Measurements from ENCODE around the gene SCUBE3.

SCUBE3 gene

GRCh38 chr6:35242906-35243305 lies 29.1 kb downstream of the SCUBE3 start:
- DNase-seq = no peak

GRCh38 chr6:35243386-35243958 lies 29.7 kb downstream of the SCUBE3 start:
- DNase-seq = no peak

- no peak for DNase-seq
Observed at GRCh38 chr6:35244551-35244950, 30.8 kb downstream of the SCUBE3 start.

GRCh38 chr6:35247642-35248231 lies 34.0 kb downstream of the SCUBE3 start:
- DNase-seq = no peak

- no peak for DNase-seq
Observed at GRCh38 chr6:35248300-35248699, 34.5 kb downstream of the SCUBE3 start.

GRCh38 chr6:35248965-35249364 lies 35.2 kb downstream of the SCUBE3 start:
- DNase-seq = no peak

- DNase-seq = no peak
Observed at GRCh38 chr6:35251949-35252348, 38.2 kb downstream of the SCUBE3 start.

GRCh38 chr6:35253249-35253648 lies 39.5 kb downstream of the SCUBE3 start:
- no peak for DNase-seq

- DNase-seq = no peak
Observed at GRCh38 chr6:35258336-35258735, 44.6 kb downstream of the SCUBE3 start.

GRCh38 chr6:35258858-35259193 lies 45.1 kb downstream of the SCUBE3 start:
- peak; percentile 44 for DNase-seq

- peak; percentile 95 for DNase-seq
Observed at GRCh38 chr6:35259194-35259947, 45.6 kb downstream of the SCUBE3 start, which contains the start of gene ZNF76. Gene ZNF76 (plus strand): TSS chr6:35259735. CDS start chr6:35281152, 21,417 bp downstream.

GRCh38 chr6:35259948-35260590 lies 46.3 kb downstream of the SCUBE3 start:
- peak; percentile 76 for DNase-seq

GRCh38 chr6:35260591-35261570 lies 47.1 kb downstream of the SCUBE3 start:
- DNase-seq = no peak

GRCh38 chr6:35262596-35262995 lies 48.8 kb downstream of the SCUBE3 start:
- no peak for DNase-seq

GRCh38 chr6:35264550-35265274 lies 51.0 kb downstream of the SCUBE3 start:
- no peak for DNase-seq

- no peak for DNase-seq
Observed at GRCh38 chr6:35265523-35265922, 51.8 kb downstream of the SCUBE3 start.

- no peak for DNase-seq
Observed at GRCh38 chr6:35267446-35267845, 53.7 kb downstream of the SCUBE3 start.

- no peak for DNase-seq
Observed at GRCh38 chr6:35267897-35268296, 54.1 kb downstream of the SCUBE3 start.

- DNase-seq = no peak
Observed at GRCh38 chr6:35272005-35272404, 58.2 kb downstream of the SCUBE3 start.

- no peak for DNase-seq
Observed at GRCh38 chr6:35273822-35274559, 60.2 kb downstream of the SCUBE3 start.

- DNase-seq = no peak
Observed at GRCh38 chr6:35275744-35276260, 62.0 kb downstream of the SCUBE3 start.
